Trophoblast cell (in vitro differentiated cells and primary cell): ENCODE results near the gene ASB6.

Experiments
- DNase-seq, 2 donors: peaks; one replicate each; pipeline ENCODE4 v3.0.0-alpha.2; 2016
- H2AFZ ChIP-seq: 2 replicates; pipeline ENCODE4 v1.6.1; 2013; ENCODE audit warnings: low read length, moderate library complexity, mild to moderate bottlenecking; ENCODE audit not compliant: insufficient read depth, poor library complexity
- H2AK5ac ChIP-seq: 2 replicates; pipeline ENCODE4 v1.6.1; 2013; ENCODE audit warnings: mild to moderate bottlenecking, low read length
- H2BK120ac ChIP-seq: 2 replicates; pipeline ENCODE4 v1.6.1; 2013; ENCODE audit warnings: low read length, mild to moderate bottlenecking, moderate library complexity; ENCODE audit not compliant: insufficient read depth, poor library complexity
- H2BK12ac ChIP-seq: 2 replicates; pipeline ENCODE4 v1.6.1; 2013; ENCODE audit warnings: mild to moderate bottlenecking, low read length, moderate library complexity
- H2BK5ac ChIP-seq: 2 replicates; pipeline ENCODE4 v1.6.1; 2013; ENCODE audit warnings: low read length, low read depth, moderate library complexity, mild to moderate bottlenecking; ENCODE audit not compliant: poor library complexity
- H3K14ac ChIP-seq: 2 replicates; pipeline ENCODE4 v1.6.1; 2013; ENCODE audit warnings: mild to moderate bottlenecking, low read length
- H3K18ac ChIP-seq: 2 replicates; pipeline ENCODE4 v1.6.1; 2013; ENCODE audit warnings: mild to moderate bottlenecking, low read length
- H3K23ac ChIP-seq: 2 replicates; pipeline ENCODE4 v1.6.1; 2013; ENCODE audit warnings: low read length
- H3K27ac ChIP-seq: 2 replicates; pipeline ENCODE4 v1.5.1; 2013; ENCODE audit warnings: low read depth, mild to moderate bottlenecking, inconsistent platforms, low read length, moderate library complexity
- H3K27me3 ChIP-seq: 2 replicates; pipeline ENCODE4 v1.6.1; 2013; ENCODE audit warnings: inconsistent platforms, mild to moderate bottlenecking, low read length, moderate library complexity; ENCODE audit not compliant: insufficient read depth
- H3K36me3 ChIP-seq, 2 experiments: 1 replicate in 1 of 2; 2 replicates in 1 of 2; pipeline ENCODE4 v1.6.1; 2013; ENCODE audit warnings: low read length in 2 of 2, mild to moderate bottlenecking in 2 of 2, moderate library complexity in 1 of 2; ENCODE audit not compliant: insufficient read depth in 2 of 2, control insufficient read depth in 1 of 2
- H3K4ac ChIP-seq: 2 replicates; pipeline ENCODE4 v1.6.1; 2013; ENCODE audit warnings: low read depth, mild to moderate bottlenecking, low read length, moderate library complexity
- H3K4me1 ChIP-seq, 2 experiments: 1 replicate in 1 of 2; 2 replicates in 1 of 2; pipeline ENCODE4 v1.6.1; 2013; ENCODE audit warnings: low read length in 2 of 2, mild to moderate bottlenecking in 2 of 2, moderate library complexity in 1 of 2; ENCODE audit not compliant: insufficient read depth in 2 of 2, control insufficient read depth in 1 of 2
- H3K4me2 ChIP-seq: 2 replicates; pipeline ENCODE4 v1.6.1; 2013; ENCODE audit warnings: inconsistent platforms, mild to moderate bottlenecking, low read length, moderate library complexity
- H3K4me3 ChIP-seq: 2 replicates; pipeline ENCODE4 v1.5.1; 2013; ENCODE audit warnings: mild to moderate bottlenecking, low read depth, low read length, inconsistent platforms
- H3K79me1 ChIP-seq: one replicate; pipeline ENCODE4 v1.6.1; 2013; ENCODE audit warnings: low read length
- H3K79me2 ChIP-seq: 2 replicates; pipeline ENCODE4 v1.6.1; 2013; ENCODE audit warnings: low read length, mild to moderate bottlenecking; ENCODE audit not compliant: control insufficient read depth, insufficient read depth, poor library complexity
- H3K9ac ChIP-seq: 2 replicates; pipeline ENCODE4 v1.6.1; 2013; ENCODE audit warnings: mild to moderate bottlenecking, low read length
- H3K9me3 ChIP-seq: 2 replicates; pipeline ENCODE4 v1.6.1; 2013; ENCODE audit warnings: low read depth, mild to moderate bottlenecking, control low read depth, inconsistent platforms, low read length; ENCODE audit not compliant: insufficient read depth
- H4K12ac ChIP-seq: 2 replicates; pipeline ENCODE4 v1.6.1; 2013; ENCODE audit warnings: low read depth, mild to moderate bottlenecking, low read length, moderate library complexity
- H4K8ac ChIP-seq: 2 replicates; pipeline ENCODE4 v1.6.1; 2013; ENCODE audit warnings: low read depth, mild to moderate bottlenecking, low read length, moderate library complexity
- H4K91ac ChIP-seq: one replicate; pipeline ENCODE4 v1.6.1; 2013; ENCODE audit warnings: low read depth, mild to moderate bottlenecking, low read length, moderate library complexity
- WGBS: extraction: QIAGEN DNeasy Blood & Tissue Kit; methylation state at CpG from one replicate; pipeline ENCODE4 v1.1.7; 2013; ENCODE audit warnings: missing lambda C conversion rate; ENCODE audit not compliant: insufficient read length, insufficient coverage; ENCODE audit errors: extremely low coverage; 5-methylcytosine and 5-hydroxymethylcytosine counted together

The ASB6 gene

DNA sequence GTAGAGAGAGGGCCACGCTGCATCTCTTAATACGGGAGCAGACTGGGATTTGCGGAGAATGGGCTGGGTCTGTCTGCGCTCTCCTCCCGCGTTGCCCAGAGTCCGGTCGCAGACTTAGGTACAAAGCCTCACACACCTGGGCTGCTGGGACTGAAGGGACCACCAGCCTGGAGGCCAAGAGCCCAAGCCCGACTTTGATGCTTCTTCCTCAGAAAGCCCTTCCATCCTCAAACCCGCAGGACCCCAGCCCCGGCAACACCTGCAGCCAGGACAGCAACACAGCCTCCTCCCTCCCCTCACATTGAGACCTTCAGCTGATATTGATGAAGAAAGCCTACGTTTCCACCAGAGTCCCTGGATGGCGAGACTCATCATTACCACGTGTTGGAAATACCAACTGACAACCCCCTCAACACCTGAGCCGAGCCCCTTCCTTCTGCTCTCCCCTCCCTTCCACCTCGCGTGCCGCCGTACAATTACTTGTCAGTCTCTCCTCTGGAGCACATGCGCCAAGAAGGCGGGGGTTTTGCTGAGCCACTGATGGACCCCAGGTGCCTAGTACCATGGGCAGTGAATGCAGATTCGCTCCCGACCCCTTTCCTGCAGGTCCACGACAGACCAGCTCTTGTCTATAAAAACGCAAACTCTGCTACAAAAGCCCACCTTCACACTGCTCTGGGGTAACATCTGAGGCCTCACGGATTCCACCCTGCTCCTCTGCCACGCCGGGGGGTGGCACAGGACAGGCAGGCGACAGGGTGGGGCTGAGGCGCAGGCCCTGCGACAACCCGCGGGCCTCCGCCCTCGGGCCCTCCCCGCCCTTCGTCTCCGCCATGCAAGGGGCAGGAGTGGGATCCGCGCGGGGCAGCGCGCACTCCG is 841 bp downstream of the ASB6 start:
- Histone ChIP-seq H3K27me3 (no peaks in the 10 kb centered on the region), H2AK5ac (peak overlapping the region; percentile 99), H2BK12ac (no peak overlapping the region), H4K12ac (peak overlapping the region; percentile 44), H2AFZ (peak overlapping the region; percentile 83), H3K14ac (peak overlapping the region; percentile 71), H2BK5ac (peak overlapping the region; percentile 11), H3K36me3 (peaks cover 30 to 37% of the 10 kb centered on the region in 2 experiments), H3K9ac (peak overlapping the region; percentile 95), H4K91ac (peak overlapping the region; percentile 69), H3K23ac (no peak overlapping the region), H4K8ac (peak overlapping the region; percentile 90), H3K4ac (peak overlapping the region; percentile 90), H3K9me3 (no peaks in the 10 kb centered on the region), H2BK120ac (peak overlapping the region; percentile 26), H3K79me2 (peaks cover 10% of the 10 kb centered on the region), H3K79me1 (peaks cover 4% of the 10 kb centered on the region), H3K18ac (peak overlapping the region; percentile 42), H3K27ac (no peak overlapping the region), H3K4me1 (peaks cover 8 to 10% of the 10 kb centered on the region in 2 experiments), H3K4me2 (peak overlapping the region; percentile 97), H3K4me3 (peak overlapping the region; percentile 97)
- no peak for DNase-seq
- no CpG with 5 or more reads among the region's 44 CpGs for WGBS

DNA sequence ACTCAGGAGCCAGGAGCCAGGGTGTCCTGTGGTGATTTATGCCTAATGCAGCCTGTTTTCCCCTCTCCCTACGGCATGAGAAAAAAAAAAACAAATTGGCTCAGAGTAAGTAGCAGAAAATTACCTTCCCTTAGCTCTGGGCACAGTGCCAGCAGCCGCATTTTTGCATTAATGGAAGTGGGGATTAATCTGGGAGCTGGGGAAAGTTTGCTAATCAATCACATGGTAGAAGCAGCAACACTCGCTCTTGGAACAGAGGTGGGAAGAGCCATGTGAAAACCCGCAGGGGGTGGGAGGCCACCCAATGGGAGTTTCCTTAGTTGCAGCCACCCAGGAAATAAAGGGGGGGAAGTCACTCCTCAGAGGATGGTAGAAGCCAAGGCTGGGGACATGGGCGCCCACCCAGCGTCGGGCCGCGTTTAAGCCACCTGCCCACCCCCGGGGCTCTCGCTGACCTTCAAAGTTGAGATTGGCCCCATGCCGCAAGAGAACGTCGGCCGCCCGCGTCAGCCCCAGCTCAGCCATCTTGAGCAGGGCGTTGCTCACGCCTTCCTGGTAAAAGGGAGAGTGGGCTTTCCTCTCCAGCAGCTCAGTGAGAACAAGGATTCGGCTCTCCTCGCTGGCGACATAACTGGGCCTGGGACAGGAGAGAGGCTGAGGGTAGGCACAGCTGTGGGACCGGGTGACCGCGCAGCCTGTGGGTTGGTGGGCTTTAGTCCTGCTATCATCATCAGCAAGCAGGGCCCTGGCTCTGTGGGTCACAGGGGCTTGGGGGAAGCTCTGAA is 1.7 kb downstream of the ASB6 start:
- Histone ChIP-seq H3K9me3 (no peaks in the 10 kb centered on the region), H3K18ac (no peak overlapping the region), H4K8ac (no peak overlapping the region), H3K4ac (peak overlapping the region; percentile 21), H3K79me2 (peaks cover 10% of the 10 kb centered on the region), H2AK5ac (no peak overlapping the region), H3K79me1 (peaks cover 4% of the 10 kb centered on the region), H3K4me3 (no peak overlapping the region), H3K9ac (no peak overlapping the region), H4K91ac (no peak overlapping the region), H3K23ac (no peak overlapping the region), H3K36me3 (peaks cover 36 to 43% of the 10 kb centered on the region in 2 experiments), H3K14ac (no peak overlapping the region), H2BK5ac (no peak overlapping the region), H2AFZ (no peak overlapping the region), H3K4me1 (peaks cover 8 to 10% of the 10 kb centered on the region in 2 experiments), H2BK12ac (no peak overlapping the region), H3K4me2 (peak overlapping the region; percentile 97), H3K27me3 (no peaks in the 10 kb centered on the region), H2BK120ac (no peak overlapping the region), H4K12ac (no peak overlapping the region), H3K27ac (no peak overlapping the region)
- no CpG with 5 or more reads among the region's 25 CpGs for WGBS
- DNase-seq, result no peak

DNA sequence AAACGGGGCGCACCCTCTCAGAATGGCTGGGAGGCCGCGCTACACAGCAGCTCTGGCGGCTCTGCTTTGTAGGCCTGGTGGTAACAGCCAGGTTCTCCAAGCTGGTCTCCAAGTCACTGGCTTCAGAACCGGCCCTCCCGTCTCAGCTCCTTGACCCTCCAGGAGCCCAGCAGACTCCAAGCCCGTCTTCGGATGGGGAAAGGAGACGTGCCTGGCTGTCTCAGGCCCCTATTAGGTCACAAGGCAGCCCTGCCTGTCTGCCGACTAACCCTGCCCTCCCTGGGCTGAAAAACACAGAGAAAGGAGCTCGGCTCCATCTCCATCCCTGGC is 2.2 kb downstream of the ASB6 start:
- no peak for DNase-seq
- Histone ChIP-seq H3K4me2 (no peak overlapping the region), H3K4me1 (peaks cover 8 to 10% of the 10 kb centered on the region in 2 experiments), H3K14ac (no peak overlapping the region), H3K27me3 (no peaks in the 10 kb centered on the region), H2AFZ (no peak overlapping the region), H3K23ac (no peak overlapping the region), H4K8ac (no peak overlapping the region), H3K79me2 (peaks cover 10% of the 10 kb centered on the region), H3K36me3 (peaks cover 42 to 49% of the 10 kb centered on the region in 2 experiments), H4K12ac (no peak overlapping the region), H3K79me1 (peaks cover 4% of the 10 kb centered on the region), H3K4ac (no peak overlapping the region), H3K27ac (no peak overlapping the region), H2BK120ac (no peak overlapping the region), H2AK5ac (no peak overlapping the region), H3K9ac (no peak overlapping the region), H3K4me3 (no peak overlapping the region), H2BK5ac (no peak overlapping the region), H3K18ac (no peak overlapping the region), H2BK12ac (no peak overlapping the region), H3K9me3 (no peaks in the 10 kb centered on the region), H4K91ac (no peak overlapping the region)
- no CpG with 5 or more reads among the region's 12 CpGs for WGBS

DNA sequence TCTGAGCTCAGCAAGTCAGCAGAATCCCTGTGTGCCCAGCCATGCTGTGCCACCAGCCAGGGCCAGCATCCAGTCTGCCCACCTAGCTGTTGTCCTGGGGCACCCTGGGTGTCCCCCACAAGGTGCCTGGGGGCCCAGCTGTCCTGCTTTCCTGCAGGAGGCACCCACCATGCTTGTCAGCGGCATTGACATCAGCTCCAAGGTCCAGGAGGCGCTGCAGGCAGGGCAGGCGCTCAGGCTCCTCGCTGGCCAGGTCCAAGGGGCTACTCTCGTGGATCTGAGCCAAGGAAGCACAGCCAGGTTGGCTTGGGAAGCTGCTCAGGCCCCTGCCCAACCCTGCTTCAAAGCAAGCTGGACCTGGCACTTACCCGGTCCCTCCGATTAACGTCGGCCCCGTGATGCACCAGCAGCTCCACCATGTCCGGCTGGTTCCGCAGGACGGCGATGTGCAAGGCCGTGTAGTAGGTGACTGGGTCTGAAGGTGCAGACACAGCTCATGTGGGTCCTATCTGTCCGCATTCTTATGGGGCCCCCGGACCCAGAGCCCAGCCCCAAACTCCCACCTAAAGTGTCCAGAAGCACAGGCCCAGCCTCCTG is 2.8 kb downstream of the ASB6 start:
- peaks cover 46 to 54% of the 10 kb centered on the region in 2 experiments for H3K36me3 ChIP-seq
- no peak overlapping the region for H4K8ac ChIP-seq
- no peak for DNase-seq
- H4K91ac ChIP-seq, result no peak overlapping the region
- H3K18ac ChIP-seq, result no peak overlapping the region
- H3K4me1 ChIP-seq, result peaks cover 8 to 10% of the 10 kb centered on the region in 2 experiments
- H3K79me1 ChIP-seq, result peaks cover 4% of the 10 kb centered on the region
- no CpG with 5 or more reads among the region's 17 CpGs for WGBS
- no peak overlapping the region for H2AFZ ChIP-seq
- peak overlapping the region; percentile 8 for H3K4me3 ChIP-seq
- peaks cover 10% of the 10 kb centered on the region for H3K79me2 ChIP-seq
- no peak overlapping the region for H3K14ac ChIP-seq
- H2AK5ac ChIP-seq, result no peak overlapping the region
- H3K9me3 ChIP-seq, result no peaks in the 10 kb centered on the region
- no peak overlapping the region for H2BK5ac ChIP-seq
- H3K4ac ChIP-seq, result no peak overlapping the region
- H4K12ac ChIP-seq, result no peak overlapping the region
- no peak overlapping the region for H3K23ac ChIP-seq
- H2BK120ac ChIP-seq, result no peak overlapping the region
- no peak overlapping the region for H3K27ac ChIP-seq
- no peak overlapping the region for H3K4me2 ChIP-seq
- no peaks in the 10 kb centered on the region for H3K27me3 ChIP-seq
- H2BK12ac ChIP-seq, result no peak overlapping the region
- H3K9ac ChIP-seq, result no peak overlapping the region
